Fibroblast of mammary gland (primary cell): ENCODE data around the gene AMPD1.

ENCODE experiments used
- DNase-seq: peaks from one replicate; pipeline ENCODE4 v3.0.0-alpha.2; 2010; ENCODE audit warnings: low read depth
- H3K4me3 ChIP-seq: 2 replicates; pipeline ENCODE4 v1.5.1; 2011; ENCODE audit warnings: low read depth, mild to moderate bottlenecking, low read length, moderate library complexity; ENCODE audit not compliant: control insufficient read depth
- TF ChIP-seq, protein P1 (sequence below): conservative IDR thresholded peaks from 2 replicates; pipeline ENCODE4 v1.5.1; 2011; ENCODE audit warnings: low read depth, low read length, inconsistent platforms; ENCODE audit not compliant: control insufficient read depth, insufficient read depth

Gene AMPD1

DNA sequence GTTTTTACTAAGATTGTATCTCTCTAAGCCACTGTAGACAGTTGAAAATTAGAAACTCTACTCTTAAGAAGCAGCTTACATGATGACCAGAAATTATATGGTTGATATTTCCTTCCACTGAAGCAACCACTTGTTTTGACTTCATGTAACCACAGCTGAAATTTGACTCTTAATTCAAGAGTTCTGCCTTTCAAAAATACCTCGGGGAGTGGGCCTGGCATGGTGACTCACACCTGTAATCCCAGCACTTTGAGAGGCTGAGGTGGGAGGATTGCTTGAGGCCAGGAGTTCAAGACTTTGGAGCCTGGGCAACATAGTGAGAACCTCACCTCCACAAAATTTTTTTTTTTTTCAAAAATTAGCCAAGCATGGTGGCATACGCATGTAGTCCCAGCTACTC is 4.3 kb downstream of the AMPD1 start:
- no peak for DNase-seq
- H3K4me3 ChIP-seq = no peak overlapping the region
- TF ChIP-seq, protein P1, sequence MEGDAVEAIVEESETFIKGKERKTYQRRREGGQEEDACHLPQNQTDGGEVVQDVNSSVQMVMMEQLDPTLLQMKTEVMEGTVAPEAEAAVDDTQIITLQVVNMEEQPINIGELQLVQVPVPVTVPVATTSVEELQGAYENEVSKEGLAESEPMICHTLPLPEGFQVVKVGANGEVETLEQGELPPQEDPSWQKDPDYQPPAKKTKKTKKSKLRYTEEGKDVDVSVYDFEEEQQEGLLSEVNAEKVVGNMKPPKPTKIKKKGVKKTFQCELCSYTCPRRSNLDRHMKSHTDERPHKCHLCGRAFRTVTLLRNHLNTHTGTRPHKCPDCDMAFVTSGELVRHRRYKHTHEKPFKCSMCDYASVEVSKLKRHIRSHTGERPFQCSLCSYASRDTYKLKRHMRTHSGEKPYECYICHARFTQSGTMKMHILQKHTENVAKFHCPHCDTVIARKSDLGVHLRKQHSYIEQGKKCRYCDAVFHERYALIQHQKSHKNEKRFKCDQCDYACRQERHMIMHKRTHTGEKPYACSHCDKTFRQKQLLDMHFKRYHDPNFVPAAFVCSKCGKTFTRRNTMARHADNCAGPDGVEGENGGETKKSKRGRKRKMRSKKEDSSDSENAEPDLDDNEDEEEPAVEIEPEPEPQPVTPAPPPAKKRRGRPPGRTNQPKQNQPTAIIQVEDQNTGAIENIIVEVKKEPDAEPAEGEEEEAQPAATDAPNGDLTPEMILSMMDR = no peak

DNA sequence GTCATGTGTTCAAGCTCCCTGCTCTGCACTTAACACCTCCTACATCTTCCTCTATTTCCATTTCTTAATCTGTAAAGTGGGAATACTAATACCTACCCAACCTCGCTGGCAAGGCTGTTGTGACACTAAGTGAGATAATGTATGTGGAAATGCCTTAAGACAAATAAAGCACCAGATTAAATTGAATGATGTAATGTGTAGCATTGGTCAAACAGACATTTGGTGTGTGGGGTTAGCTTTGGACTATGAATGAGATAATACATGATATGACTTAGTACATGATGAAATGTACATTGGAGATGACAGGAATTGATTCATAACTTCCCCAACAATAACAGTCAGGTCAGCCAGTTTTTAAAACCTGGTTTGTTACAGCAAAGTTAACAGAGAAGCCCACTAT is 5.2 kb downstream of the AMPD1 start:
- no peak overlapping the region for H3K4me3 ChIP-seq
- no peak for DNase-seq
- TF ChIP-seq, protein P1 = no peak

DNA sequence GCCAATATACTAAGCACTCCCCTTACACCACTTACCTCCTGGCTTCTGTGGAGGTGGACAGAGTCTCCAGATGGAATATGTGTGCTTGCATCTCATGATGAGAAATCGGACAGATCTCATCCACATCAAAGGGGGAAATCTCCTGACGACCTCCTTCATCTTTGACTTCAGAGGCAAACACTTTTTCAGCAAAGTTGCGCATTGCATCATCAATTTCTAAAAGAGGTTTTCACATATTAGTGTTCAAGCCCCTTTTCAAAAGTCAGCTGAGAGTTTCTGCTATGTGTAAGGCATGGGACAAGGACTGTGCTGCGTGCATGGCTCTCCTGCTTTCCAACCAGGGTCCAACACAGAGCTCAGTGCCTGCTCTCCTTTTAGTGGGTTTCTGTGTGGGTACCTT is 6.8 kb downstream of the AMPD1 start:
- H3K4me3 ChIP-seq = no peak overlapping the region
- TF ChIP-seq, protein P1 = no peak
- DNase-seq = no peak

DNA sequence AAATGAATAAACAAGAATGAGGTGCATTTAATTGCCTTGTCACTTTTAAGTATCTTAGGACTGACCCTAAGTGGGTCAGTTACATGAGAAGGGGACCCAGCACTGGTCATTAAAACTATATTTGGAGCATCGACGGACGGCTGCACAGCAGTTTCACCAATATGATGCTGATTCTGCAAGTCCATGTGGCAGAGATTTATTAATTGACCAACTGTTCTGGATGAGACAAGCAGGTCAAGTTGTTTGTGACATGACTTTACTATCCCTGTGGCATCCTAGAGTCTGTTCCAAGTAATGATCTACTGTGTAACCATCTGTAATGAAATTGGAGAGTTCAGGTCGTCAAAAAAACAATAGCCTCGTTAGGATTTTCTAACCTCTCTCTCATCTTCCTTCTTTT is 9.5 kb downstream of the AMPD1 start:
- DNase-seq = no peak
- no peak overlapping the region for H3K4me3 ChIP-seq
- TF ChIP-seq, protein P1 = no peak

DNA sequence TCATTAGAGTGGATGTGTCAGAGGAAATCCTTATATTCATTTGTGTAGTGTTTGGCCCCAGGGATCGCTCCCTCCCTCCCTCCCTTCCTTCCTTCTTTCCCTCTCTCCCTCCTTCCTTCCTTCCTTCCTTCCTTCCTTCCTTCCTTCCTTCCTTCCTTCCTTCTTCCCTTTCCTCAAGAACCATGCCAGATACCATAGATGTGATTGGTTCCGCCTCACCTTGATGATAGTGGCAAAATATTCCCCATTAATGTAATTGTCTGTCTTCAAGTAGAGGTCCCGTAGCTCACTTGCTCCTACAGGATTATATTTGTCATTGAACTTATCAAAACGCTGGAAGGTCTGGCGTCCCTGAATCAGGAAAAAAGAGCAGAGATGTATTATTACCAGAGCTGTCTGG is 17.7 kb downstream of the AMPD1 start:
- TF ChIP-seq, protein P1 = no peak
- no peak for DNase-seq
- no peak overlapping the region for H3K4me3 ChIP-seq

DNA sequence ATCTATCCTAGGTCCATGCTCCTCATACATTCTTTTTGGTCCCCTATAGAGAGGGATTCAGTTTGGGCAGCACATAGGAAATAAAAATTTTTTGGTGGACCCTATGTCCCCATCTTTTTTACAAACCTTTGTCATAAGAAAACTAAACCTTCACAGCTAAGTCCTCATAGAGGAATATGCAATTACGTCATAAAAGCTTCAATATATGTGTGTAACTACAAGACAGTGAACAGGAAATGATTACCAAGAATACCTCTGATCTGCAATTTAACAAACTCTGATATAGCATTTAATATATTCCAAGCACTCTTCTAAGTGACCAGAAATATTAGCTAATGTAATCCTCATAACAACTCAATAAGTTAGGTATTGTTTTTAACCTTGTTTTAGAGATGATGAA is 19.2 kb downstream of the AMPD1 start:
- TF ChIP-seq, protein P1 = no peak
- DNase-seq = no peak
- H3K4me3 ChIP-seq = no peak overlapping the region

DNA sequence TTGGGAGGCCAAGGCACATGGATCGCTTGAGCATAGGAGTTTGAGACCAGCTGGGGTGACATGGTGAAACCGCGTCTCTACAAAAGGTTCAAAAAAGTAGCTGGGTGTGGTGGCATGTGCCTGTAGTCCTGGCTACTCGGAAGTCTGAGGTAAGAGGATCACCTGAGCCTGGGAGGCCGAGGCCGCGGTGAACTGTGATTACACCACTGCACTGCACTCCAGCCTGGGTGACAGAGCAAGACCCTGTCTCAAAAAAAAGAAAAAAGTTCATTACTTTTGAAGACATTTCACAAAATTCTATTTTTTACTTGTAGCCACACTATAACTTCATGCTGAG is 23.4 kb downstream of the AMPD1 start:
- H3K4me3 ChIP-seq = no peak overlapping the region
- no peak for DNase-seq
- TF ChIP-seq, protein P1 = no peak
